Measurements from ENCODE around the gene KRTAP10-6.
"Not testable (repeated sequence)": the region's sequence is repeated elsewhere in the genome, so short reads cannot be mapped to it uniquely, and the experiment has no call there.

The KRTAP10-6 gene

DNA sequence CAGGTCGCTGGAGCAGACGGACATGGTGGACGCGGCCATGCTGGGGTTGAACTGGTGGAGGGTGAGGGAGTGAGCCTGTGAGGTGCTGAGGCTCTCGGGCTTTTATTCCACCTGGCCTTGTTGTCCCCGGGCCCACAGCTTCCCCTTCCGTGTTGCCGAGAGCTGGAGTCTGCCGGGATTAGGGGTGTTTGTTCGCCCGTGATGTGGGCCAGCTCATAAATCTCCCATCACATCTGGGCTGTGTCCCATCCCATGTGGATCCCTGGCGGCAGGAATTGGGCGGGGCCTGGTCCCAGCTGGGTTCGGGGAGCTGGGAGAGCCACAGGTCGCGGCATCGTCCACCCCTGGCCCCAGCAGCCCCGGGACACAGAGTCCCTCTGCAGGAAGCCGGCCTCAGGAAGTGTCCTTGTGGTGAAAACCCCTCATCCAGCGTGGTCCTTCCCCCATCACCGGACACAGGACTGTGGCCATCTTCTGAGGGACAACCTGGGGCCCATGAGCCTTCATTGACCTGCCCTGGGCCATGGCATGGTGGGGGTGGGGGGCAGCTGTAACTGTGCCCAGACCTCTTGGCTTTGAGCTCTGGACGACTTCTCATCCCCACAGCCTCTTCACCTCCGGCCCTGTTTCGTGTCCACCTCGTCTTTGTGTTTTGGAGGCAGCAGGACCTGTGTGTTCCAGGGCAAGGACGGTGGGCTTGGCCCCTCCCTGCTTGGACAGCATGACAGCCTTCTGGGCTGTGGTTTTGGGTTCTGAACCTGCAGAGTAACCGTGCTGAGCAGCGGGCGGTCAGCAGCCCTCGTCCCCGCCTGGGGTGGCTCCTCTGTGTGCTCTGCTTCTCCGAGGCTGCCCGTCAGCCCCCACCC lies at the start of gene KRTAP10-6:
TSS of gene KRTAP10-6 (minus strand) at position 60 of the 866 bp plus-strand sequence. CDS start at position 39, 21 bp downstream.
- DNase-seq = no peak

- DNase-seq = no peak
Observed at GRCh38 chr21:44640761-44641160, 48.5 kb upstream of the KRTAP10-6 start.

DNA sequence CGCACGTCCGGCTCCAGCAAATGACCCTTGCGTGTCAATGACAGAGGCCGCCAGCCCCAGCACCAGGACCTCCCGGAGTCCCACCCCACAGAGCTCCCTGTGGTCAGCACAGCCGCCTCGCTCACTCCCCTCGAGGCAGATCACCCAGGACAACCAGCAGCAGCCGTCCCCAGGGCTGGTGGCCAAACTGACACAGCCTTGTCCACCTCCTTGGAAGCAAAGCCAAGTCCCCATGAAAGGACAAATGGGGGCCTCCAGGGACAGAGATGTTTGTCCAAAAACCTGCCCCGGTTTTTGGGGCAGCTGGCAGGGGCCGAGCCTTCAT lies 47.0 kb upstream of the KRTAP10-6 start:
- DNase-seq = no peak

DNA sequence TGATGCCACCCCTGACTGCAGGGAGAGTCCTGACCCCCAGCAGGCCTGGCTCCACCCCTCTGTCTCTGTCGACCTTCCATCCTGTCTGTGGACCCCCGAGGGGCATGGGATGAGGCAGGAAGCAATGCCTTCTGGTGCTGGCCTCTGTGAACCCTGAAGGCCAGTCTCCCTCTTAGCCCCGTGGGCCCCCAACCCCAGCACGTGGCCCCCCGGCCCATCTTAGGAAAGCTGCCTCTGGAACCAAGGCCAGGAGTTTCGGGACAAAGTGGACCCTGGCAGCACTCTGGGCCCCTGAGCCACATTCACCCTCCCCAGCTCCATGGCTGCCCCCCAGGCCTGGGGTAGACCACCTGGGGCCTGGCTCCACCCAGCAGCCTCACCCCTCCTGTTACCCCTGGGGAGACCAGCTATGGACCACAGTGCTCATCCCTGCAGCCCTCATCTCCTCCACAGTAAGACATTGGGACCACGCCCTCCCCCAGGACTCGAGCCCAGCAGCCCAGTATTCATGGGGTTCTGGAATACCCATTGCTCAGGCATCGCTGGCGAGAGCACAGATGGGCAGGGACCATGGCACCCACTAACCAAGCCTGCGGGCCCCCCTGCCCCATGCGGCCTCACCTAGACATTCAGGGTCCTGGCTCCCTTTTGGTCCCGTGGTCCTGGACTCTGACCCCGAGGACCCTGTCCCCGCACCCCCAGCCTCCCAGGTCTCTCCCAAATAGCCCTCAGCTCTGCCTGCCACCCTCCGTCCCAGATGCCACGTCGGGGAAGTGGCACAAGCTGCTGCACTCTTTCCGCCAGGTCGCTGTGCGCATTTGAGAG lies 46.4 kb upstream of the KRTAP10-6 start:
- DNase-seq = not testable (repeated sequence)

GRCh38 chr21:44637851-44638348 lies 45.6 kb upstream of the KRTAP10-6 start:
- DNase-seq = not testable (repeated sequence)

- DNase-seq = no peak
Observed at GRCh38 chr21:44637018-44637850, 44.9 kb upstream of the KRTAP10-6 start, which contains the start of gene KRTAP10-10. KRTAP10-10 (plus strand) TSS chr21:44637356; CDS start chr21:44637418, 62 bp downstream.

DNA sequence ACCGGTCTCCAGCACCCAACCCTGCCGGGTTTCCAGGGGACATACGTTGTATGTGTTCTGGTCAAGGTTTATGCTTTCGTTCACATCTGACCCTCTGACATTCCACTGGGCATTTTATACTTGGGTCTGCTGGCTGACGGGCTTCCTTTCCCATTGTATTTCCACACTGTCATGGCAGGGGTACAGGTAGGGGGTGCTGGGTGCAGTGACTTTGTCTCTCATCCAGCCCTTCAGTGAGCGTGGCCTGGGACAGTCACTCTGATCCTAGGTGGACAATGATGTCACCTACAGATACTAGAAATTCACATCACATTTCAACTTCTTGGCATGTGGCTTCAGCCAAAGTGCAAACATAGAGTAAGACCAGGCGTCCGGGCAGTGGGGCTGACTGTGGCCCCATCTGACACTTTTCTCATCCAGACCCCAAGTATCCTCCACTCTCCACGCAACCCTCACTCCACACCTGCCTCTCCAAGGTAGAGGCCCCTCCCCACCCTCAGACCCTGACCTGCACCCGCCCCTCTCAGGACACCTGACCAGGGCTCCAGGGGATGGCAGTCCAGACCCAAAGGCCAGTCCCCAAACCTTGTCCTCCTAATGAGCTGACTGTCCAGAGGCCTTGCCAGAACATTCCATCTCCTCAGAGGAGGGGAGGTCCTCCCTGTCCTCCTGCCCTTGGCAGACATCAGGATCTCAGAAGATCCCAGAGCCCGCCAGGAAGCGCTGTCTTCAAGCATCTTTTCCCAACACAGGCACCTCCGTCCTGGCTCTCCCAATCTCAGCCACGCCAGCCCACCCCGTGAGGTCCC lies 44.1 kb upstream of the KRTAP10-6 start:
- no peak for DNase-seq

DNA sequence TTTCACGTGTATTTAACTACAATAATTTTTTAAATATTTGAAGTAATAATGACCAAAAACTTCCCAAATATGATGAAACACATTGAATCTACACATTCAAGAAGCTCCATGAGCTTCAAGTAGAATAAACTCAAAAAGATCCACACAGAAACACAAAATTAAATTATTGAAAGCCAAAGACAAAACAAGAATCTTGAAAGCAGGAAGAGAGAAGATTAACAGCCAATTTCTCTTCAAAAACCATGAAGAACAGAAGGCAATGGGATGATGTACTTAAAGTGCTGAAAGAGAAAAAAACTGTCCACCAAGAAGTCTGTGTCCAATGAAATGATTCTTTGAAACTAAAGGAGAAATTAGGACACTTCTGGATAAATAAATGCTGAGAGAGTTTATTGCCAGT lies 39.8 kb upstream of the KRTAP10-6 start:
- DNase-seq = no peak

DNA sequence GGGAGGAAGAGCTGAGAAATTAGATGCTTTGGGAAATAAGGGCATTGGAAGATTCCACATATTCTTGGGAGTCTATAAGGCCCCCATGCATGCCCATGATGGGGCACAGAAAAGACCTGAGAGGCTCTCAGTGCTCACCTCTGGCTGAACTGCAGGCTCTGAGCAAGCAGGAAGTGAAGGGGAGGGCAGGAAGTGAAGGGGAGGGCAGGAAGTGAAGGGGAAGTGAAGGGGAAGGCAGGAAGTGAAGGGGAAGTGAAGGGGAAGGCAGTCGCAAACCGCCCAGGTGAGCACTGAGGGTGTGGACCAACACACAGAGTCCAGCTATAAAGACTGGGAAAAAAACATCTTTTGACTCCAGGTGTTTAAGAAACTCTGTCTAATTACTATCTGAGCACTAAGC lies 38.1 kb upstream of the KRTAP10-6 start:
- no peak for DNase-seq

DNA sequence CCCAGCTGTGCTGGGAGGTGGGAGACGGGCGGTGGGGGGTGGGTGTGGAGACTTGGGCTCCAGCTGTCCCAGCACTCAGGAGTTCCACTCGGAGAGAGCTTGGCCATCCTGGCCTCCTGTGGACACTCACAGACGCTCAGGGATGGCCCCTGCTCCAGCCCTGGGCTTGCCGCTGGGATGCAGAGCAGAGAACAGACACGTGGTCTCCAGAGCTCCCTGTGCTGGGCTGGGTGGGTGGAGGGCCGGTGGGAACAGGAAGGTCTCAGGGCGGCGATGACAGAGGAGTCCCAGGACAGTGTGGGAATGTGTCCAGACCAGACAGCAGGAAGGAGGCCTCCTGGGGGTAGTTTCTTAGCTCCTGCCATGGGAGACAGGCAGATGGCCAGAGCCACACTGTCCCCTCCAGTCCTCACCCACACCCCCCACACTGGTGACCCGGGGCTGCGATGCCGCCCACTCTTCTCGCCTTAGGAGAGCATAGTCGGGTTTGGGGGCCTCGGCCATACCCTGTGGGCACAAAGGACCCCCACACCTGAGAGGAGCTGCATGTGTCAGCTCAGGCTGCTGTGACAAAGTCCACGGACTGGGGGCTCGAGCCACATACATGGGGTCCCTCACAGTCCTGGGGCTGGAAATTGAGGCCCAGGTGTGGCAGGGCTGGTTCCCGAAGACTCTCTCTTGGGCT lies 36.5 kb upstream of the KRTAP10-6 start:
- no peak for DNase-seq

DNA sequence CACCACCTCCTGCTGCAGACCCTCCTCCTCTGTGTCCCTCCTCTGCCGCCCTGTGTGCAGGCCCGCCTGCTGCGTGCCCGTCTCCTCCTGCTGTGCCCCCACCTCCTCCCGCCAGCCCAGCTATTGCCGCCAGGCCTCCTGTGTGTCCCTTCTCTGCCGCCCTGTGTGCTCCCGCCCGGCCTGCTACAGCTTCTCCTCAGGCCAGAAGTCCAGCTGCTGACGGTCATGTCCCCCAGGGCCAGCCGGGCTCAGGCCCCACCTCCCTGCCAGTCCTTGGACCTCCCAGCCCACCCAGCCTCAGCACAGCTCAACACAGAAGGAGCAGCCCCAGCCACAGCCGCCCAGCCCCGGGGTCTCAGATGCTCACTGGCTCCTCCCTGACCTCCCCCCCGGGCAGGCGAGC lies 35.5 kb upstream of the KRTAP10-6 start:
- DNase-seq = not testable (repeated sequence)

DNA sequence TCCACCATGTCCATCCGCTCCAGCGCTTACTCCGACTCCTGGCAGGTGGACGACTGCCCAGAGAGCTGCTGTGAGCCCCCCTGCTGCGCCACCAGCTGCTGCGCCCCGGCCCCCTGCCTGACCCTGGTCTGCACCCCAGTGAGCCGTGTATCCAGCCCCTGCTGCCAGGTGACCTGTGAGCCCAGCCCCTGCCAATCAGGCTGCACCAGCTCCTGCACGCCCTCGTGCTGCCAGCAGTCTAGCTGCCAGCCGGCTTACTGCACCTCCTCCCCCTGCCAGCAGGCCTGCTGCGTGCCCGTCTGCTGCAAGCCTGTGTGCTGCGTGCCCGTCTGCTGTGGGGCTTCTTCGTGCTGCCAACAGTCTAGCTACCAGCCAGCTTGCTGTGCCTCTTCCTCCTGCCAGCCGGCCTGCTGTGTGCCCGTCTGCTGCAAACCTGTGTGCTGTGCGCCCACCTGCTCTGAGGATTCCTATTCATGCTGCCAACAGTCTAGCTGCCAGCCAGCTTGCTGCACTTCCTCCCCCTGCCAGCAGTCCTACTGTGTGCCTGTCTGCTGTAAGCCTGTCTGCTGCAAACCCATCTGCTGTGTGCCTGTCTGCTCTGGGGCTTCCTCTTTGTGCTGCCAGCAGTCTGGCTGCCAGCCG lies 35.0 kb upstream of the KRTAP10-6 start:
- DNase-seq = not testable (repeated sequence)

DNA sequence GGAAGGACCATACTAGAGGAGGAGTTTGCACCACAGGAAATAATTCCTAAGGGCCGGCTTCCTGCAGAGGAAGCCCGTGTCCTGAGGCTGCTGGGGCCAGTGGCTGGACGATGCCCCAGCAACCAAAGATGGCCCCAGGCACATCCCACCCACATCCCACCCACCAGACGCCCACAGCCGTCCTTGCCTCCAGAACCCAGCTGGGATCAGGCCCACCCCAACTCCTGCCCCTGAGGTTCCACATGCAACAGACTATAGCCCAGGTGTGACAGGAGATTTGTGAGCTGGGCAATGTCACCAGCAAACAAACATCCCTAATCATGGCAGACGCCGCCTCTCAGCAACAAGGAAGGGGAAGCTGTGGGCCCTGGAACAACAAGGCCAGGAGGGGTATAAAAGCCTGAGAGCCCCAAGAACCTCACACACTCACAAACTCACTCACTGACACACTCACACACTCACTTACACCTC lies 34.4 kb upstream of the KRTAP10-6 start, which contains the start of gene KRTAP10-9:
TSS of gene KRTAP10-9 (plus strand) at position 421 of the 471 bp plus-strand sequence. CDS start 79 bp downstream, outside the sequence.
- no peak for DNase-seq

- DNase-seq = no peak
Observed at GRCh38 chr21:44626262-44626661, 34.0 kb upstream of the KRTAP10-6 start.

GRCh38 chr21:44625756-44626155 lies 33.5 kb upstream of the KRTAP10-6 start:
- no peak for DNase-seq

DNA sequence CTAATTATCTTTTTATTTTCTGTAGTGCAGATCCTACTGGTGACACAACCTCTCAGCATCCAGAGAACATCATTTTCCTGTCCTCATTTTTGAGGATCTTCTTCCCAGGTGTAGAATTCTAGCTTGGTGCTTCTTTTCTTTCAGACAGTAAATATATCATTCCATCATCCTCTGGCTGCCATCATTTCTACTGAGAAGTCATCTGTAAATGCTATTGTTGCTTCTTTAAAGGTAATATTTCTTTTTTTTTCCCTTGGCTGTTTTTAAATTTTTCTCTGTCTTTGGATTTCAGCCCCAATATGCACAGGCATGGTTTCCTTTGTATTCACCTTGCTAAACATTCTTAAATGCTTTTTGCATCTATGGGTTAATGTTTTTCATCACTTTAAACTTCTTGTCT lies 31.3 kb upstream of the KRTAP10-6 start:
- DNase-seq = no peak

- DNase-seq = no peak
Observed at GRCh38 chr21:44619886-44620285, 27.6 kb upstream of the KRTAP10-6 start.

DNA sequence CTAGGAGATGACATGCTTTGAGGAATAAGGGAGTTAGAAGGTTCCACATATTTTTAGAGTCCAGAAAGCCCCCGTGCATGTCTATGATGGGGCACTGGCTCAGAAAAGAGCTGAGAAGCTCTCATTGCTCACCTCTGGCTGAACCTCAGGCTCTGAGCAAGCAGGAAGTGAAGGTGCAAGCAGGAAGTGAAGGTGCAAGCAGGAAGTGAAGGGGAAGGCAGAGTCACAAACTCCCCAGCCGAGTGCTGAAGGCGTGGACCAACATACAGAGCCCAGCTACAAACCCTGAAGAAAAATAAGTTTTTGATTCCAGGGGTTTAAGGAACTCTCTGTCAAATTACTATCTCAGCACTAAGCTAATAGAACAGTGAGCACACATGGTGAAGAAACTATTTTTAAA lies 26.6 kb upstream of the KRTAP10-6 start:
- no peak for DNase-seq

GRCh38 chr21:44618504-44618903 lies 26.2 kb upstream of the KRTAP10-6 start:
- DNase-seq = no peak

DNA sequence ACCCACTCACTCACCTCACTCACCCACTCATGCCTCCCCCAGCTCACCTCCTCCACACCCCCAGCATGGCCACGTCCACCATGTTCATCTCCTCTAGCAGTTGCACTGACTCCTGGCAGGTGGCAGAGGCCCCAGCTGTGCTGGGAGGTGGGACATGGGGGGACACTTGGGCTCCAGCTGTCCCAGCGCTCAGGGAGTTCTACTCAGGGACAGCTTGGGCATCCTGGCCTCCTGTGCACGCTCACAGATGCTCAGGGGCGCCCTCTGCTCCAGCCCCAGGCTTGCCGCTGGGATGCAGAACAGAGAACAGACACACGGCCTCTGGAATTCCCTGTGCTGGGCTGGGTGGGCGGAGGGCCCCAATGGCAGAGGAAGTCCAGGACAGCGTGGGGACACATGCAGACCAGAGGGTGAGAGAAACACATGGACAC lies 24.8 kb upstream of the KRTAP10-6 start:
- peak; percentile 4 for DNase-seq

- DNase-seq = no peak
Observed at GRCh38 chr21:44616591-44616926, 24.3 kb upstream of the KRTAP10-6 start.

All from NCI-H2171 (cell line).